Naive thymus-derived CD4-positive, alpha-beta T cell (primary cell): ENCODE measurements around the gene INF2. TPM values are rescaled to one million over a fixed set of nuclear protein-coding genes. Genes with fewer than 3 reads are reported as not detected.

Experiments used
- ATAC-seq: fragments of 150-1000 bp; cut with Tn5 transposase; 2 replicates; pipeline ENCODE4 v1.10.0; 2021; ENCODE audit warnings: mild to moderate bottlenecking, moderate library complexity
- CTCF ChIA-PET: fragments of 350-600 bp; sonication (Branson Sonifier 250); formaldehyde crosslinking; loops from one replicate; lab custom pipeline; 2021; ENCODE audit warnings: antibody characterized with exemption; lab: Charles Lee
- POLR2A ChIA-PET: fragments of 350-600 bp; sonication (Branson Sonifier 250); formaldehyde crosslinking; loops from one replicate; lab custom pipeline; 2021; ENCODE audit warnings: antibody characterized with exemption, inconsistent platforms; lab: Charles Lee
- DNase-seq, 9 donors: peaks; one replicate each; pipeline versions ENCODE4 v3.0.0 to v3.0.0-alpha.2; 2020 to 2022; ENCODE audit warnings: mixed read lengths in 1 of 9
- H3K27ac ChIP-seq: one replicate; pipeline ENCODE4 v1.7.0; 2013; ENCODE audit warnings: mild to moderate bottlenecking, low read depth, low read length, moderate library complexity
- H3K27me3 ChIP-seq, 2 donors: one replicate each; pipeline ENCODE4 v1.7.0; 2013; ENCODE audit warnings: low read length in 2 of 2, mild to moderate bottlenecking in 2 of 2, moderate library complexity in 2 of 2; ENCODE audit not compliant: control insufficient read depth in 2 of 2, insufficient read depth in 2 of 2
- H3K36me3 ChIP-seq, 3 experiments: 1 replicate in 2 of 3; 2 replicates in 1 of 3; pipeline ENCODE4 v1.7.0; 2013; ENCODE audit warnings: low read length in 3 of 3, mild to moderate bottlenecking in 3 of 3, moderate library complexity in 1 of 3; ENCODE audit not compliant: insufficient read depth in 3 of 3, control insufficient read depth in 2 of 3
- H3K4me1 ChIP-seq, 2 donors: one replicate each; pipeline ENCODE4 v1.7.0; 2013; ENCODE audit warnings: low read length in 2 of 2, mild to moderate bottlenecking in 2 of 2, moderate library complexity in 1 of 2; ENCODE audit not compliant: control insufficient read depth in 2 of 2, insufficient read depth in 2 of 2
- H3K4me3 ChIP-seq: 2 replicates; pipeline ENCODE4 v1.7.0; 2013; ENCODE audit warnings: mild to moderate bottlenecking, low read length
- H3K9me3 ChIP-seq, 3 experiments: 1 replicate in 2 of 3; 2 replicates in 1 of 3; pipeline ENCODE4 v1.7.0; 2013; ENCODE audit warnings: low read length in 3 of 3; ENCODE audit not compliant: control insufficient read depth in 2 of 3
- H3K27ac Mint-ChIP-seq, 9 donors: one replicate each; pipeline ENCODE4 v1.8.0; 2020 to 2022; ENCODE audit warnings: mixed read lengths in 9 of 9, mild to moderate bottlenecking in 8 of 9, moderate library complexity in 5 of 9, inconsistent platforms in 2 of 9
- H3K27me3 Mint-ChIP-seq, 5 donors: one replicate each; pipeline ENCODE4 v1.8.0; 2021 to 2022; ENCODE audit warnings: mixed read lengths in 5 of 5, mild to moderate bottlenecking in 1 of 5
- H3K36me3 Mint-ChIP-seq, 5 donors: one replicate each; pipeline ENCODE4 v1.8.0; 2020 to 2022; ENCODE audit warnings: mixed read lengths in 5 of 5, mild to moderate bottlenecking in 3 of 5, inconsistent platforms in 1 of 5
- H3K4me1 Mint-ChIP-seq, 7 donors: one replicate each; pipeline ENCODE4 v1.8.0; 2020 to 2022; ENCODE audit warnings: mixed read lengths in 7 of 7, mild to moderate bottlenecking in 3 of 7, inconsistent platforms in 1 of 7
- H3K4me3 Mint-ChIP-seq, 10 donors: one replicate each; pipeline ENCODE4 v1.8.0; 2020 to 2022; ENCODE audit warnings: mild to moderate bottlenecking in 10 of 10, mixed read lengths in 10 of 10, moderate library complexity in 6 of 10, inconsistent platforms in 2 of 10
- H3K9me3 Mint-ChIP-seq, 11 donors: one replicate each; pipeline ENCODE4 v1.8.0; 2020 to 2022; ENCODE audit warnings: mixed read lengths in 11 of 11, mild to moderate bottlenecking in 4 of 11, inconsistent platforms in 1 of 11, moderate library complexity in 1 of 11
- intact Hi-C, 2 donors: fragments of 100-400 bp; cut with micrococcal nuclease; formaldehyde crosslinking; loops; one replicate each; pipeline ENCODE4 v1.15.1; 2023
- polyA plus RNA-seq, 2 donors: library from polyadenylated mRNA; unstranded; fragments of 300-500 nt; fragmentation: Illumina TruSeq; gene quantifications; one replicate each; pipeline ENCODE4 v1.2.3, GENCODE V29; 2021
- total RNA-seq, 6 experiments: library from RNA in 5 of 6; stranded (reverse) in 5 of 6; gene quantifications; 1 replicate in 5 of 6; 2 replicates in 1 of 6; pipeline ENCODE4 v1.2.3 and lab custom pipeline; 2021 to 2026

Gene INF2
- total and polyA plus RNA-seq, 7 experiments from 2014 or later, result 5.8 to 140 (median 75.1) TPM

GRCh38 chr14:104738375-104739019, 49.1 kb downstream of the INF2 start:
- Mint-ChIP-seq H3K9me3 (no peaks in the 10 kb centered on the region), H3K27ac (no peak overlapping the region), H3K36me3 (peaks cover 0 to 8% (median 0%) of the 10 kb centered on the region in 5 donors), H3K27me3 (no peaks in the 10 kb centered on the region), H3K4me1 (peaks cover 0 to 4% (median 0%) of the 10 kb centered on the region in 7 donors), H3K4me3 (no peak overlapping the region)
- no peak for ATAC-seq
- no peaks in the 10 kb centered on the region for H3K27me3 ChIP-seq
- DNase-seq, result no peak
- no peaks in the 10 kb centered on the region for H3K9me3 ChIP-seq
- no peak overlapping the region for H3K4me3 ChIP-seq
- no peaks in the 10 kb centered on the region for H3K36me3 ChIP-seq
- intact Hi-C loops, result no loop called here
- H3K4me1 ChIP-seq, result no peaks in the 10 kb centered on the region
- POLR2A ChIA-PET, result no interaction called here
- CTCF ChIA-PET, result interaction anchor here (0.6 kb wide), 1 partner anchor 445 kb away, joined by 7 read pairs; no protein-coding TSS in a partner anchor
- no peak overlapping the region for H3K27ac ChIP-seq

DNA sequence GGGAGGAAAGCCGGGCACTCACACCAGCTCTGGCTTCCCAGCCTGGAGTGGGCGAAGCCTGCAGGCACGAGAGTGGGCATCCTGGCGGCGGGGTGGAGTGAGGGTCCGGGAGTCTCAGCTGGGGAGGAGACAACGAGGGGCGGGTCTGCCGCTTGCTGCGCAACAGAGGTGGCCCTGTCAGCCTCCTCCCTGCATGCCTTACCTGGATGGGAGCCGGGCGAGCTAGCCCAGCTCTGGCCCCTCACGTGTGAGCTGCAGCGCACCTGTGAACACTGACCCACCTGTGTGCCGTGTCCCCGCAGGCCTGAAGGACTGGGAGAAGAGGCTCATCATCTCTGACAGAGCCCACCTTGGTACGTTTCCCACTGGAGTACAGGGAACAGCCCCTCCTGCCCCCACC, 49.6 kb downstream of the INF2 start:
- intact Hi-C loops, result no loop called here
- CTCF ChIA-PET, result interaction anchor here (0.6 kb wide), 1 partner anchor 445 kb away, joined by 7 read pairs; no protein-coding TSS in a partner anchor
- peaks cover 0 to 4% (median 0%) of the 10 kb centered on the region in 7 donors for H3K4me1 Mint-ChIP-seq
- DNase-seq (no peak), ATAC-seq (no peak)
- no peak overlapping the region for H3K27ac Mint-ChIP-seq
- no peak overlapping the region for H3K27ac ChIP-seq
- no peak overlapping the region for H3K4me3 Mint-ChIP-seq
- H3K4me1 ChIP-seq, result no peaks in the 10 kb centered on the region
- no peaks in the 10 kb centered on the region for H3K27me3 Mint-ChIP-seq
- H3K36me3 ChIP-seq, result no peaks in the 10 kb centered on the region
- H3K36me3 Mint-ChIP-seq, result peaks cover 0 to 8% (median 0%) of the 10 kb centered on the region in 5 donors
- no peak overlapping the region for H3K4me3 ChIP-seq
- no peaks in the 10 kb centered on the region for H3K9me3 Mint-ChIP-seq
- no peaks in the 10 kb centered on the region for H3K9me3 ChIP-seq
- no peaks in the 10 kb centered on the region for H3K27me3 ChIP-seq
- POLR2A ChIA-PET, result no interaction called here

DNA sequence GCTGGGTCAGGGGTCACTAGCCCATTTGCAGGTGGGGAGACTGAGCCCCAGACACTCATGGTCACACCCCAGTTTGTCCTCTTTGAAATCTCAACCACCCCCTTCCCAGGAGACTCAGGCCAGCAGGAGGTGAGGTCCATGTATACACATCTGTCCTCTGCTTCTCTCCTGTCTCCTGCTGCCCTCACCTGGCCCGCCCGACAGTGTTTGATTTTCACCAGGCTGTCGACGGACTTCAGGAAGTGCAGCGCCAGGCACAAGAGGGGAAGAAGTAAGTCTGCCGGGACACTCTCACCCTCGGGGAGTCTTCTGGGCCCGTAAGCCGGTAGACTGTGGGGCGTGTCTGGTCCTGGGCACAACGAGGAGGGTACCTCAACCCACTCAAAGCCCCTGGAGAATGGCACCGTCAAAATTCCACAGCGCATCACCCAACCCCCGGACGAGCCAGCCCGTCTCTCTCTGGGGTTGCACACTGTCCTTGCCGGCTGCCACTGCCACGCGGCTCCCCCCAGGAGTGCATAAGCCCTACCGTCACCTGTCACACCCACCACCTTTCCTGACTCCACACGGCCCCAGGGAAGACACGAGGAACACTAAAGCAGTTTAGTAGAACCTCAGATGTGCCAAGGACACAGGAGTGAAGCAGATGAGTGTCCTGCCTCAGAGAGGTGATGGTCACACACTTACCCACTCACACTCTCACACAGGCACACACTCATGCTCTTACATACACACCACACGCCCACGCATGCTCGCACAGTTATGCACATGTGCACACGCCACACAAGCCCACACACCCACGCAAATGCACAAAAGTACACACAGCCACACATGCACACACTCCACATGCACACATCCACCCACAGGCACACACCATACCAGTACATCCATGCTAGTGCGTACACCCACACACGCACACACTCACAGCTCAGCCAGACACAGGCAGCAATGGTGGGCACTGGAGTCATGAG, 50.4 kb downstream of the INF2 start:
- H3K9me3 ChIP-seq, result no peaks in the 10 kb centered on the region
- ATAC-seq, result no peak
- Mint-ChIP-seq H3K27ac (no peak overlapping the region), H3K27me3 (no peaks in the 10 kb centered on the region), H3K4me1 (peaks cover 0 to 4% (median 0%) of the 10 kb centered on the region in 7 donors), H3K36me3 (peaks cover 0 to 11% (median 0%) of the 10 kb centered on the region in 5 donors), H3K9me3 (no peaks in the 10 kb centered on the region), H3K4me3 (no peak overlapping the region)
- H3K36me3 ChIP-seq, result no peaks in the 10 kb centered on the region
- H3K27ac ChIP-seq, result no peak overlapping the region
- POLR2A ChIA-PET, result no interaction called here
- no peaks in the 10 kb centered on the region for H3K4me1 ChIP-seq
- DNase-seq, result no peak
- CTCF ChIA-PET, result no interaction called here
- H3K4me3 ChIP-seq, result no peak overlapping the region
- H3K27me3 ChIP-seq, result no peaks in the 10 kb centered on the region
- intact Hi-C loops, result no loop called here

GRCh38 chr14:104741108-104741802, 51.8 kb downstream of the INF2 start:
- H3K27ac Mint-ChIP-seq, result no peak overlapping the region
- intact Hi-C loops, result no loop called here
- H3K4me3 Mint-ChIP-seq, result no peak overlapping the region
- Histone ChIP-seq H3K27me3 (no peaks in the 10 kb centered on the region), H3K4me1 (peaks cover 0 to 6% of the 10 kb centered on the region in 2 donors), H3K4me3 (no peak overlapping the region), H3K27ac (no peak overlapping the region), H3K9me3 (no peaks in the 10 kb centered on the region), H3K36me3 (no peaks in the 10 kb centered on the region)
- H3K27me3 Mint-ChIP-seq, result no peaks in the 10 kb centered on the region
- no peak for DNase-seq
- H3K36me3 Mint-ChIP-seq, result peaks cover 0 to 18% (median 0%) of the 10 kb centered on the region in 5 donors
- peaks cover 0 to 4% (median 0%) of the 10 kb centered on the region in 7 donors for H3K4me1 Mint-ChIP-seq
- ChIA-PET CTCF (no interaction called here), POLR2A (no interaction called here)
- no peaks in the 10 kb centered on the region for H3K9me3 Mint-ChIP-seq
- no peak for ATAC-seq

- H3K27me3 Mint-ChIP-seq, result no peaks in the 10 kb centered on the region
- peaks cover 0 to 4% (median 0%) of the 10 kb centered on the region in 7 donors for H3K4me1 Mint-ChIP-seq
- H3K4me1 ChIP-seq, result peaks cover 0 to 6% of the 10 kb centered on the region in 2 donors
- no peak overlapping the region for H3K27ac Mint-ChIP-seq
- H3K4me3 ChIP-seq, result no peak overlapping the region
- no peaks in the 10 kb centered on the region for H3K36me3 ChIP-seq
- no peak overlapping the region for H3K27ac ChIP-seq
- ATAC-seq, result no peak
- POLR2A ChIA-PET, result no interaction called here
- no peaks in the 10 kb centered on the region for H3K9me3 ChIP-seq
- intact Hi-C loops, result no loop called here
- no peaks in the 10 kb centered on the region for H3K9me3 Mint-ChIP-seq
- no peak for DNase-seq
- H3K36me3 Mint-ChIP-seq, result peaks cover 0 to 18% (median 0%) of the 10 kb centered on the region in 5 donors
- no peaks in the 10 kb centered on the region for H3K27me3 ChIP-seq
- H3K4me3 Mint-ChIP-seq, result no peak overlapping the region
- CTCF ChIA-PET, result no interaction called here
Observed at GRCh38 chr14:104741803-104742251, 52.4 kb downstream of the INF2 start.

DNA sequence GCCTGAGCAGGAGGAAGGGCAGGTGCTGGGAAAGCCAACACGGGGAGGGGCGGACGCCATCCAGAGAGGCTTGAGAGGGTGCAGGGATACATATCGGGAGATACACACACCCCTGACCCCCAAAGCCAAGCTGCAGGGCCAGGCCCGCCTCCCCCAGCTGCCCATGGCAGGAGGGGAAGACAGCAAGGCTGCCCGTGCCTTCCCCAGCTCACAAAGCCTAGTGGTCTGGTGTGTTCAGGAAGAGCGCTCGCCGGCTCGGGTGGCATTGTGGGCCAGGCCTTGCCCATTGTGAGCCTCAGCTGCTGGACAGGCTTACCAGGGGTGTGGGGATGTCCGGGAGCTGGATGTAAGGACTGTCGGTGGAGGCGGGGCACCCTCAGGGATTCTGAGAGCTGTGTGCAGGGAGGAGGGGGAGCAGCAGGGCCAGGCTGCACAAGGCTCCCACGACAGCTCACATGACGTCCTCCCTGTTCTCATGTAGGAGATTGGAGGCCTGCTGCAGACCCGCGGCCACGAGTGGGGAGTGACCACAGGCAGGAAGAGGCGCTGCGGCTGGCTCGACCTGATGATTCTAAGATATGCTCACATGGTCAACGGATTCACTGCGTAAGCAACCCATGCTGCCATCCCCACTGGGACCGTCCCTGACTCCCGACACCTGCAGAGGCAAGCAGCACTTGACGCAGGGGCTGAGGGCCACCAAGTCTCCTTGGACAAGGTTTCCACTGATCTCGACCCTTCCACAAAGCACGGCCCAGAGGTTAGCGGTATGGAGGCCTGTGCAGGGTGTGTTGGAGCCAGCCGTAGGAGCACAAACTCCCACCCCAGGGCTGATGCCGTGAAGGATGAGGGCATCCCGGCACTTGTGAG, 53.4 kb downstream of the INF2 start:
- Mint-ChIP-seq H3K27ac (no peak overlapping the region), H3K9me3 (no peaks in the 10 kb centered on the region), H3K4me1 (peaks cover 0 to 4% (median 0%) of the 10 kb centered on the region in 7 donors), H3K27me3 (no peaks in the 10 kb centered on the region), H3K4me3 (no peak overlapping the region), H3K36me3 (peaks cover 0 to 18% (median 0%) of the 10 kb centered on the region in 5 donors)
- intact Hi-C loops, result no loop called here
- Histone ChIP-seq H3K4me3 (no peak overlapping the region), H3K27ac (no peak overlapping the region), H3K36me3 (no peaks in the 10 kb centered on the region), H3K4me1 (peaks cover 0 to 6% of the 10 kb centered on the region in 2 donors), H3K9me3 (no peaks in the 10 kb centered on the region), H3K27me3 (no peaks in the 10 kb centered on the region)
- DNase-seq (no peak), ATAC-seq (no peak)
- ChIA-PET CTCF (no interaction called here), POLR2A (no interaction called here)
